IMR-90 (cell line): ENCODE measurements around the gene CDHR2. TPM values are rescaled to one million over a fixed set of nuclear protein-coding genes. Genes with fewer than 3 reads are reported as not detected.

ENCODE experiments used
- ATAC-seq: fragments of 200-7000 bp; cut with Tn5 transposase; 2 replicates; pipeline ENCODE4 v1.9.1; 2020; ENCODE audit warnings: low read depth, mild to moderate bottlenecking, moderate library complexity
- BruUV-seq: library from RNA; stranded (reverse); fragments of 400-500 nt; replicated peaks from 2 replicates; lab custom pipeline; 2021; lab: Mats Ljungman, UMichigan
- CTCF ChIA-PET: fragments of 300-600 bp; formaldehyde crosslinking; extraction: SDS; loops from one replicate; lab custom pipeline; 2021; ENCODE audit warnings: antibody characterized with exemption; lab: Yijun Ruan, JAX
- POLR2A ChIA-PET: fragments of 300-600 bp; sonication (Branson Sonifier 250); formaldehyde crosslinking; loops from one replicate; lab custom pipeline; 2022; ENCODE audit warnings: antibody characterized with exemption; ENCODE audit not compliant: unreplicated experiment; lab: Charles Lee
- DNase-seq: peaks from one replicate; pipeline ENCODE4 v3.0.0; 2013
- H2AFZ ChIP-seq: replicated peaks from 2 replicates; pipeline ENCODE3; 2013; ENCODE audit warnings: low read length, mild to moderate bottlenecking; ENCODE audit not compliant: poor library complexity
- H2AK5ac ChIP-seq: 2 replicates; pipeline ENCODE4 v1.6.1; 2013; ENCODE audit warnings: low read depth, low read length, inconsistent platforms
- H2AK9ac ChIP-seq: replicated peaks from 2 replicates; pipeline ENCODE3; 2013; ENCODE audit warnings: mild to moderate bottlenecking, low read depth, low read length, moderate library complexity; ENCODE audit not compliant: poor library complexity
- H2BK120ac ChIP-seq: 2 replicates; pipeline ENCODE4 v1.6.1; 2013; ENCODE audit warnings: low read depth, low read length, inconsistent platforms
- H2BK15ac ChIP-seq: 3 replicates; pipeline ENCODE4 v1.6.1; 2013; ENCODE audit warnings: low read depth, low read length, inconsistent platforms
- H2BK20ac ChIP-seq: 2 replicates; pipeline ENCODE4 v1.6.1; 2013; ENCODE audit warnings: low read depth, mild to moderate bottlenecking, inconsistent platforms, low read length, moderate library complexity
- H2BK5ac ChIP-seq: 2 replicates; pipeline ENCODE4 v1.6.1; 2013; ENCODE audit warnings: mild to moderate bottlenecking, low read depth, low read length, inconsistent platforms; ENCODE audit not compliant: poor library complexity, severe bottlenecking
- H3K14ac ChIP-seq: replicated peaks from 2 replicates; pipeline ENCODE4 v1.6.1; 2013; ENCODE audit warnings: low read depth, low read length, inconsistent platforms
- H3K18ac ChIP-seq: 2 replicates; pipeline ENCODE4 v1.6.1; 2013; ENCODE audit warnings: low read depth, low read length, control low read depth
- H3K23ac ChIP-seq: 2 replicates; pipeline ENCODE4 v1.6.1; 2013; ENCODE audit warnings: low read depth, low read length, inconsistent platforms
- H3K27ac ChIP-seq: 2 replicates; pipeline ENCODE4 v1.5.1; 2013; ENCODE audit warnings: mild to moderate bottlenecking, control low read depth, low read length; ENCODE audit not compliant: insufficient read depth
- H3K27me3 ChIP-seq: 2 replicates; pipeline ENCODE4 v1.6.1; 2013; ENCODE audit warnings: low read length; ENCODE audit not compliant: control insufficient read depth, insufficient read depth
- H3K36me3 ChIP-seq: 2 replicates; pipeline ENCODE4 v1.6.1; 2013; ENCODE audit warnings: low read length, mixed read lengths; ENCODE audit not compliant: control insufficient read depth, insufficient read depth
- H3K4ac ChIP-seq: 2 replicates; pipeline ENCODE4 v1.6.1; 2013; ENCODE audit warnings: low read depth, low read length, inconsistent platforms
- H3K4me1 ChIP-seq: 2 replicates; pipeline ENCODE4 v1.6.1; 2013; ENCODE audit warnings: low read length, mixed read lengths; ENCODE audit not compliant: control insufficient read depth, insufficient read depth
- H3K4me2 ChIP-seq: 2 replicates; pipeline ENCODE4 v1.6.1; 2013; ENCODE audit warnings: low read depth, mild to moderate bottlenecking, control low read depth, low read length, moderate library complexity
- H3K4me3 ChIP-seq: 2 replicates; pipeline ENCODE4 v1.5.1; 2013; ENCODE audit warnings: low read depth, mild to moderate bottlenecking, control low read depth, low read length, moderate library complexity; ENCODE audit not compliant: insufficient read depth
- H3K56ac ChIP-seq: 2 replicates; pipeline ENCODE4 v1.6.1; 2013; ENCODE audit warnings: low read length, inconsistent platforms; ENCODE audit not compliant: insufficient read depth; ENCODE audit errors: extremely low read depth
- H3K79me1 ChIP-seq, 2 experiments: 2 replicates each; pipeline ENCODE4 v1.6.1; 2013; ENCODE audit warnings: low read length in 2 of 2, inconsistent platforms in 1 of 2, low read depth in 1 of 2
- H3K9ac ChIP-seq: 2 replicates; pipeline ENCODE4 v1.6.1; 2013; ENCODE audit warnings: low read depth, low read length, control low read depth
- H3K9me1 ChIP-seq: 2 replicates; pipeline ENCODE4 v1.6.1; 2013; ENCODE audit warnings: low read length, inconsistent platforms; ENCODE audit not compliant: insufficient read depth
- H3K9me3 ChIP-seq: 2 replicates; pipeline ENCODE4 v1.6.1; 2013; ENCODE audit warnings: low read length; ENCODE audit not compliant: control insufficient read depth, insufficient read depth
- H4K20me1 ChIP-seq: 2 replicates; pipeline ENCODE4 v1.6.1; 2013; ENCODE audit warnings: low read length, inconsistent platforms; ENCODE audit not compliant: insufficient read depth
- H4K5ac ChIP-seq: 2 replicates; pipeline ENCODE4 v1.6.1; 2013; ENCODE audit warnings: mild to moderate bottlenecking, low read depth, low read length, control low read depth
- H4K8ac ChIP-seq, 2 experiments: 2 replicates each; pipeline ENCODE4 v1.6.1; 2013; ENCODE audit warnings: low read depth in 2 of 2, low read length in 2 of 2, control low read depth in 1 of 2, inconsistent platforms in 1 of 2
- H4K91ac ChIP-seq: 2 replicates; pipeline ENCODE4 v1.6.1; 2013; ENCODE audit warnings: low read depth, low read length, inconsistent platforms; ENCODE audit not compliant: insufficient read depth
- CEBPB ChIP-seq: IDR thresholded peaks from 2 replicates; pipeline ENCODE4 v1.6.1; 2012; ENCODE audit warnings: low read depth, low read length, improper control_type of control experiment
- CHD1 ChIP-seq: IDR thresholded peaks from 2 replicates; pipeline ENCODE4 v1.6.1; 2012; ENCODE audit warnings: low read depth, low read length, improper control_type of control experiment
- CTCF ChIP-seq: conservative IDR thresholded peaks from 2 replicates; pipeline ENCODE4 v1.5.1; 2012; ENCODE audit warnings: mild to moderate bottlenecking, low read depth, low read length, improper control_type of control experiment
- ELK1 ChIP-seq: fragments of 150-350 bp; IDR thresholded peaks from 2 replicates; pipeline ENCODE4 v1.6.1; 2016; ENCODE audit warnings: low read depth, mild to moderate bottlenecking, low read length, moderate library complexity, borderline replicate concordance
- FOS ChIP-seq: fragments of 150-350 bp; IDR thresholded peaks from 2 replicates; pipeline ENCODE4 v1.6.1; 2016; ENCODE audit warnings: low read depth, low read length
- MAZ ChIP-seq: IDR thresholded peaks from 2 replicates; pipeline ENCODE4 v1.6.1; 2012; ENCODE audit warnings: low read depth, mild to moderate bottlenecking, low read length, improper control_type of control experiment, moderate library complexity, borderline replicate concordance
- MXI1 ChIP-seq: IDR thresholded peaks from 2 replicates; pipeline ENCODE4 v1.6.1; 2012; ENCODE audit warnings: low read depth, mild to moderate bottlenecking, low read length, moderate library complexity, borderline replicate concordance
- NFE2L2 ChIP-seq: fragments of 150-350 bp; IDR thresholded peaks from 2 replicates; pipeline ENCODE4 v1.6.1; 2016; ENCODE audit warnings: low read depth, mild to moderate bottlenecking, low read length
- POLR2A ChIP-seq: IDR thresholded peaks from 2 replicates; pipeline ENCODE4 v1.6.1; 2012; ENCODE audit warnings: mild to moderate bottlenecking, low read depth, low read length
- RAD21 ChIP-seq: IDR thresholded peaks from 2 replicates; pipeline ENCODE4 v1.6.1; 2012; ENCODE audit warnings: low read length, improper control_type of control experiment
- RCOR1 ChIP-seq: IDR thresholded peaks from 2 replicates; pipeline ENCODE4 v1.6.1; 2012; ENCODE audit warnings: mild to moderate bottlenecking, low read length, improper control_type of control experiment; ENCODE audit not compliant: insufficient replicate concordance
- RFX5 ChIP-seq: IDR thresholded peaks from 2 replicates; pipeline ENCODE4 v1.8.0; 2012; ENCODE audit warnings: low read depth, mild to moderate bottlenecking, low read length, moderate library complexity
- SMC3 ChIP-seq: fragments of 150-350 bp; IDR thresholded peaks from 2 replicates; pipeline ENCODE4 v1.6.1; 2016; ENCODE audit warnings: low read depth, mild to moderate bottlenecking, antibody characterized with exemption, low read length, moderate library complexity
- WGBS, 2 experiments: methylation state at CpG; one replicate each; pipeline versions ENCODE4 v1.1.5 to v1.1.7; 2013; ENCODE audit warnings: missing lambda C conversion rate in 2 of 2; ENCODE audit not compliant: insufficient read length in 1 of 2; ENCODE audit errors: extremely low coverage in 2 of 2; 5-methylcytosine and 5-hydroxymethylcytosine counted together
- dilution Hi-C: fragments of 300-500 bp; cut with HindIII; formaldehyde crosslinking; loops from one replicate; pipeline ENCODE4 v1.14.3; 2018; ENCODE audit warnings: low sequenced_read_pairs; ENCODE audit not compliant: unreplicated experiment
- in situ Hi-C: fragments of 300-500 bp; cut with MboI; formaldehyde crosslinking; loops from 3 replicates; pipeline ENCODE4 v1.14.3; 2019; ENCODE audit warnings: low sequenced_read_pairs, inconsistent platforms, mixed read lengths
- intact Hi-C: fragments of 100-400 bp; cut with micrococcal nuclease; formaldehyde crosslinking; loops from 2 replicates; pipeline ENCODE4 v1.10.0; 2022
- polyA plus RNA-seq, 3 experiments: library from polyadenylated mRNA; depleted of rRNA; stranded (reverse); fragments of >200 nt; gene quantifications; 2 replicates each; pipeline ENCODE4 v1.2.3, GENCODE V29; 2012; ENCODE audit warnings: low replicate concordance in 1 of 3
- total RNA-seq: library from RNA; depleted of rRNA; stranded (reverse); fragments of >200 nt; gene quantifications from 2 replicates; pipeline ENCODE4 v1.2.3, GENCODE V29; 2012

The CDHR2 gene
- total and polyA plus RNA-seq, 2 of the 4 experiments (the other 2 are of a cell fraction): not detected

- WGBS, 2 experiments: no CpG with 5 or more reads among the region's 3 CpGs
- no peaks in the 10 kb centered on the region for H3K4me1 ChIP-seq
- H3K27ac ChIP-seq: no peak overlapping the region
- H2BK15ac ChIP-seq: no peak overlapping the region
- no peak overlapping the region for H3K23ac ChIP-seq
- H3K9me1 ChIP-seq: peaks cover 6% of the 10 kb centered on the region
- H3K79me1 ChIP-seq: no peaks in the 10 kb centered on the region
- H3K36me3 ChIP-seq: no peaks in the 10 kb centered on the region; the same call in 1 of the 2 replicates
- no peak overlapping the region for H4K8ac ChIP-seq
- H2BK20ac ChIP-seq: no peak overlapping the region
- no peak overlapping the region for H2AK5ac ChIP-seq
- no peak overlapping the region for H2AFZ ChIP-seq
- no peak overlapping the region for H3K56ac ChIP-seq
- H3K14ac ChIP-seq: no peak overlapping the region
- H3K27me3 ChIP-seq: no peaks in the 10 kb centered on the region
- dilution Hi-C loops (no loop called here), in situ Hi-C loops (no loop called here), intact Hi-C loops (no loop called here)
- no peak overlapping the region for H2BK5ac ChIP-seq
- ChIA-PET CTCF (no interaction called here), POLR2A (no interaction called here)
- DNase-seq (no peak), ATAC-seq (no peak)
- no peak overlapping the region for H3K4me3 ChIP-seq
- H3K9me3 ChIP-seq: no peaks in the 10 kb centered on the region
- no peak overlapping the region for H3K4ac ChIP-seq
- BruUV-seq: no TSS peak
- no peak overlapping the region for H3K9ac ChIP-seq
- H3K4me2 ChIP-seq: no peak overlapping the region
- H3K18ac ChIP-seq: no peak overlapping the region
- no peak overlapping the region for H4K5ac ChIP-seq
- no peak for TF ChIP-seq CEBPB
- TF ChIP-seq NFE2L2: no peak
- TF ChIP-seq ELK1: no peak
- no peak for TF ChIP-seq MAZ
- TF ChIP-seq CHD1: no peak
- TF ChIP-seq RFX5: no peak
- no peak for TF ChIP-seq RCOR1
- no peak for TF ChIP-seq CTCF
- no peak for TF ChIP-seq RAD21
- TF ChIP-seq FOS: no peak
- TF ChIP-seq MXI1: no peak
- TF ChIP-seq POLR2A: no peak
- no peak for TF ChIP-seq SMC3
- no peaks in the 10 kb centered on the region for H4K20me1 ChIP-seq
- no peak overlapping the region for H2AK9ac ChIP-seq
- H4K91ac ChIP-seq: no peak overlapping the region
- no peak overlapping the region for H2BK120ac ChIP-seq
Observed at GRCh38 chr5:176592573-176592972, 43.4 kb downstream of the CDHR2 start.
